ENCODE measurements around the gene CELF4.

DNA sequence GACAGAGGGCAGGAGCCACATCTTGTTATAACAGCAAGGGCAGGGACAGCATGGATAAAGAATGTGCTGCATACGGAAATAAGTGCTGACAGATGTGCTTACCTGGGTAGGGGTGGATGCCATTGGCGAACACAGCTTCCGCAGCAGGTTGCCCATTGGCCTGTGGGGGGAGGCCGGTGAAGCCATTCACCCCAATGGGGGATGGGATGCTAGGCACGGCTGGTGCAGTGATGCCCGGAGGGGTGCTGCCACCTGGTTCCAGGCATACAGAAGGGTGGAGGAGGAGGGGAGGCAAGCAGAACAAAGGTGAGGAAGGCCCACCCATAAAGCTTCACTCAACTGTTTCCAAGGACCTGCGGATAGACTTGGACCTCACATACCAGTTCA lies 294.9 kb downstream of the CELF4 start:
- TF ChIP-seq, protein P1, sequence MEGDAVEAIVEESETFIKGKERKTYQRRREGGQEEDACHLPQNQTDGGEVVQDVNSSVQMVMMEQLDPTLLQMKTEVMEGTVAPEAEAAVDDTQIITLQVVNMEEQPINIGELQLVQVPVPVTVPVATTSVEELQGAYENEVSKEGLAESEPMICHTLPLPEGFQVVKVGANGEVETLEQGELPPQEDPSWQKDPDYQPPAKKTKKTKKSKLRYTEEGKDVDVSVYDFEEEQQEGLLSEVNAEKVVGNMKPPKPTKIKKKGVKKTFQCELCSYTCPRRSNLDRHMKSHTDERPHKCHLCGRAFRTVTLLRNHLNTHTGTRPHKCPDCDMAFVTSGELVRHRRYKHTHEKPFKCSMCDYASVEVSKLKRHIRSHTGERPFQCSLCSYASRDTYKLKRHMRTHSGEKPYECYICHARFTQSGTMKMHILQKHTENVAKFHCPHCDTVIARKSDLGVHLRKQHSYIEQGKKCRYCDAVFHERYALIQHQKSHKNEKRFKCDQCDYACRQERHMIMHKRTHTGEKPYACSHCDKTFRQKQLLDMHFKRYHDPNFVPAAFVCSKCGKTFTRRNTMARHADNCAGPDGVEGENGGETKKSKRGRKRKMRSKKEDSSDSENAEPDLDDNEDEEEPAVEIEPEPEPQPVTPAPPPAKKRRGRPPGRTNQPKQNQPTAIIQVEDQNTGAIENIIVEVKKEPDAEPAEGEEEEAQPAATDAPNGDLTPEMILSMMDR (IDR thresholded peaks at IDR 0.05) = no peak
- TF ChIP-seq POLR2A (IDR thresholded peaks at IDR 0.05) = no peak

Measured in lower leg skin (tissue), 3 donors.